CD4-positive, alpha-beta T cell (primary cell): ENCODE results near the gene RCOR3. TPM values are rescaled to one million over a fixed set of nuclear protein-coding genes. Genes with fewer than 3 reads are reported as not detected.

Experiments used
- ATAC-seq: fragments of 200-7000 bp; cut with Tn5 transposase; one replicate; pipeline ENCODE4 v1.10.0; 2022; ENCODE audit warnings: mild to moderate bottlenecking; ENCODE audit not compliant: poor library complexity
- CTCF ChIA-PET: fragments of 350-600 bp; sonication (Branson Sonifier 250); formaldehyde crosslinking; loops from one replicate; lab custom pipeline; 2021; ENCODE audit warnings: antibody characterized with exemption, inconsistent platforms; lab: Charles Lee
- POLR2A ChIA-PET: fragments of 350-600 bp; sonication (Branson Sonifier 250); formaldehyde crosslinking; loops from one replicate; lab custom pipeline; 2021; ENCODE audit warnings: antibody characterized with exemption, inconsistent platforms; lab: Charles Lee
- DNase-seq, 14 experiments: peaks; one replicate each; pipeline ENCODE4 v3.0.0-alpha.2; 2013 to 2020; ENCODE audit warnings: mixed read lengths in 2 of 14
- H3K27ac ChIP-seq, 2 donors: one replicate each; pipeline versions ENCODE4 v1.5.1 to v1.7.0; 2013; ENCODE audit warnings: low read length in 2 of 2, low read depth in 1 of 2, mild to moderate bottlenecking in 1 of 2
- H3K27me3 ChIP-seq, 2 experiments: 1 replicate in 1 of 2; 2 replicates in 1 of 2; pipeline versions ENCODE4 v1.6.1 to v1.7.0; 2013; ENCODE audit warnings: low read length in 2 of 2, control low read depth in 1 of 2, mild to moderate bottlenecking in 1 of 2, moderate library complexity in 1 of 2; ENCODE audit not compliant: insufficient read depth in 2 of 2, control insufficient read depth in 1 of 2
- H3K36me3 ChIP-seq: one replicate; pipeline ENCODE4 v1.6.1; 2013; ENCODE audit warnings: low read length, control low read depth; ENCODE audit not compliant: insufficient read depth
- H3K4me1 ChIP-seq: one replicate; pipeline ENCODE4 v1.6.1; 2013; ENCODE audit warnings: low read length, control low read depth; ENCODE audit not compliant: insufficient read depth
- H3K4me3 ChIP-seq: one replicate; pipeline ENCODE4 v1.5.1; 2013; ENCODE audit warnings: mild to moderate bottlenecking, low read length, moderate library complexity
- H3K9me3 ChIP-seq, 2 experiments: 1 replicate in 1 of 2; 2 replicates in 1 of 2; pipeline versions ENCODE4 v1.6.1 to v1.7.0; 2013; ENCODE audit warnings: low read length in 2 of 2, mild to moderate bottlenecking in 2 of 2, control low read depth in 1 of 2, moderate library complexity in 1 of 2; ENCODE audit not compliant: control insufficient read depth in 1 of 2, insufficient read depth in 1 of 2
- H3K27ac Mint-ChIP-seq: one replicate; pipeline ENCODE4 v1.8.0; 2020; ENCODE audit warnings: mixed read lengths
- H3K27me3 Mint-ChIP-seq: one replicate; pipeline ENCODE4 v1.8.0; 2021; ENCODE audit warnings: mixed read lengths
- H3K36me3 Mint-ChIP-seq: one replicate; pipeline ENCODE4 v1.8.0; 2021; ENCODE audit warnings: low read depth, mixed read lengths
- H3K4me1 Mint-ChIP-seq: one replicate; pipeline ENCODE4 v1.8.0; 2021; ENCODE audit warnings: low read depth, mixed read lengths
- H3K4me3 Mint-ChIP-seq: one replicate; pipeline ENCODE4 v1.8.0; 2020; ENCODE audit warnings: mild to moderate bottlenecking, mixed read lengths
- H3K9me3 Mint-ChIP-seq: one replicate; pipeline ENCODE4 v1.8.0; 2020; ENCODE audit warnings: mixed read lengths
- intact Hi-C, 2 experiments: fragments of 100-400 bp; cut with DNase I in 1 of 2; cut with micrococcal nuclease in 1 of 2; formaldehyde crosslinking; loops; one replicate each; pipeline versions ENCODE4 v1.15.1 to v1.9.0; 2023 to 2025; cut with DNase I, micrococcal nuclease
- total RNA-seq, 174 experiments: library from RNA in 2 of 174; stranded (reverse) in 2 of 174; gene quantifications; one replicate each; pipeline ENCODE4 v1.2.3 and lab custom pipeline; 2021 to 2026
- TF ChIP-seq, protein P1 (sequence below): fragments of 200-600 bp; IDR thresholded peaks from one replicate; pipeline ENCODE4 v1.8.0; 2022; ENCODE audit warnings: antibody characterized with exemption, mild to moderate bottlenecking

The RCOR3 gene
- total RNA-seq, 2 experiments from 2014 or later, result 55.7 to 60.5 TPM

DNA sequence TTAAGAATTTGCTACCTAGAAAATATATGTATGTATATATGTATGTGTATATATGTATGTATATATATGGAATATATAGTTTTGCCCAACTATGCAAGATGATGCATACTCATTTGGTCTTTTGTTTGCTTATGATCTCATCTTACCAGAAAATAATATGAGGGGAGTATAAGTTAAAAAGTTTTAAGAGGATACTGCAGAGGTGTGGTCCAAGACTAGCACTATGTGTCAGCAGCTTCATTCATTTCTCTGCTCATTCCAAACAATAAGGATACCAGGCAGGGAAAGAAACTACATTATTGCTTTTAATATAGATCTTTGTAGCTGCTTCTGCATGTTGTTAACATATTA, 22.8 kb downstream of the RCOR3 start:
- TF ChIP-seq, protein P1, sequence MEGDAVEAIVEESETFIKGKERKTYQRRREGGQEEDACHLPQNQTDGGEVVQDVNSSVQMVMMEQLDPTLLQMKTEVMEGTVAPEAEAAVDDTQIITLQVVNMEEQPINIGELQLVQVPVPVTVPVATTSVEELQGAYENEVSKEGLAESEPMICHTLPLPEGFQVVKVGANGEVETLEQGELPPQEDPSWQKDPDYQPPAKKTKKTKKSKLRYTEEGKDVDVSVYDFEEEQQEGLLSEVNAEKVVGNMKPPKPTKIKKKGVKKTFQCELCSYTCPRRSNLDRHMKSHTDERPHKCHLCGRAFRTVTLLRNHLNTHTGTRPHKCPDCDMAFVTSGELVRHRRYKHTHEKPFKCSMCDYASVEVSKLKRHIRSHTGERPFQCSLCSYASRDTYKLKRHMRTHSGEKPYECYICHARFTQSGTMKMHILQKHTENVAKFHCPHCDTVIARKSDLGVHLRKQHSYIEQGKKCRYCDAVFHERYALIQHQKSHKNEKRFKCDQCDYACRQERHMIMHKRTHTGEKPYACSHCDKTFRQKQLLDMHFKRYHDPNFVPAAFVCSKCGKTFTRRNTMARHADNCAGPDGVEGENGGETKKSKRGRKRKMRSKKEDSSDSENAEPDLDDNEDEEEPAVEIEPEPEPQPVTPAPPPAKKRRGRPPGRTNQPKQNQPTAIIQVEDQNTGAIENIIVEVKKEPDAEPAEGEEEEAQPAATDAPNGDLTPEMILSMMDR, result no peak
- peaks cover 16% of the 10 kb centered on the region for H3K4me1 Mint-ChIP-seq
- H3K9me3 Mint-ChIP-seq, result no peaks in the 10 kb centered on the region
- H3K27ac Mint-ChIP-seq, result no peak overlapping the region
- CTCF ChIA-PET, result no interaction called here
- POLR2A ChIA-PET, result no interaction called here
- intact Hi-C loops, result no loop called here
- H3K4me3 Mint-ChIP-seq, result no peak overlapping the region
- peaks cover 76% of the 10 kb centered on the region for H3K36me3 ChIP-seq
- no peaks in the 10 kb centered on the region for H3K9me3 ChIP-seq
- no peaks in the 10 kb centered on the region for H3K27me3 ChIP-seq
- no peak overlapping the region for H3K27ac ChIP-seq
- H3K36me3 Mint-ChIP-seq, result peaks cover 48% of the 10 kb centered on the region
- H3K27me3 Mint-ChIP-seq, result no peaks in the 10 kb centered on the region
- DNase-seq (no peak), ATAC-seq (no peak)
- H3K4me3 ChIP-seq, result no peak overlapping the region
- H3K4me1 ChIP-seq, result no peaks in the 10 kb centered on the region

GRCh38 chr1:211285196-211285595, 26.0 kb downstream of the RCOR3 start:
- intact Hi-C loops, result no loop called here
- POLR2A ChIA-PET, result no interaction called here
- CTCF ChIA-PET, result no interaction called here
- TF ChIP-seq, protein P1, result no peak
- no peak for ATAC-seq
- peaks cover 19% of the 10 kb centered on the region for H3K4me1 Mint-ChIP-seq
- H3K4me1 ChIP-seq, result no peaks in the 10 kb centered on the region
- H3K36me3 ChIP-seq, result peaks cover 72% of the 10 kb centered on the region
- H3K27me3 Mint-ChIP-seq, result no peaks in the 10 kb centered on the region
- peaks cover 59% of the 10 kb centered on the region for H3K36me3 Mint-ChIP-seq
- DNase-seq, result no peak
- no peak overlapping the region for H3K4me3 Mint-ChIP-seq
- no peaks in the 10 kb centered on the region for H3K9me3 ChIP-seq
- H3K27ac Mint-ChIP-seq, result no peak overlapping the region
- H3K4me3 ChIP-seq, result no peak overlapping the region
- H3K27me3 ChIP-seq, result no peaks in the 10 kb centered on the region
- H3K27ac ChIP-seq, result no peak overlapping the region
- H3K9me3 Mint-ChIP-seq, result no peaks in the 10 kb centered on the region

GRCh38 chr1:211287218-211287617, 28.1 kb downstream of the RCOR3 start:
- intact Hi-C loops, result no loop called here
- no peak overlapping the region for H3K27ac ChIP-seq
- DNase-seq (no peak), ATAC-seq (no peak)
- H3K4me3 Mint-ChIP-seq, result no peak overlapping the region
- H3K9me3 Mint-ChIP-seq, result no peaks in the 10 kb centered on the region
- POLR2A ChIA-PET, result no interaction called here
- TF ChIP-seq, protein P1, result no peak
- CTCF ChIA-PET, result interaction anchor here (0.6 kb wide), 1 partner anchor 32 kb away, joined by 3 read pairs; no protein-coding TSS in a partner anchor
- H3K4me1 ChIP-seq, result no peaks in the 10 kb centered on the region
- H3K27me3 ChIP-seq, result no peaks in the 10 kb centered on the region
- H3K4me3 ChIP-seq, result no peak overlapping the region
- peaks cover 78% of the 10 kb centered on the region for H3K36me3 Mint-ChIP-seq
- no peaks in the 10 kb centered on the region for H3K27me3 Mint-ChIP-seq
- peaks cover 75% of the 10 kb centered on the region for H3K36me3 ChIP-seq
- peaks cover 31% of the 10 kb centered on the region for H3K4me1 Mint-ChIP-seq
- no peaks in the 10 kb centered on the region for H3K9me3 ChIP-seq
- H3K27ac Mint-ChIP-seq, result no peak overlapping the region
